ENCODE measurements around the gene PACC1. TPM values are rescaled to one million over a fixed set of nuclear protein-coding genes. Genes with fewer than 3 reads are reported as not detected.

PACC1 gene
- total and polyA plus RNA-seq, 10 of the 15 experiments (the other 5 are each of a cell fraction or from before 2014, with no cell fraction given), result 16.1 to 29.7 (median 19.3) TPM

DNA sequence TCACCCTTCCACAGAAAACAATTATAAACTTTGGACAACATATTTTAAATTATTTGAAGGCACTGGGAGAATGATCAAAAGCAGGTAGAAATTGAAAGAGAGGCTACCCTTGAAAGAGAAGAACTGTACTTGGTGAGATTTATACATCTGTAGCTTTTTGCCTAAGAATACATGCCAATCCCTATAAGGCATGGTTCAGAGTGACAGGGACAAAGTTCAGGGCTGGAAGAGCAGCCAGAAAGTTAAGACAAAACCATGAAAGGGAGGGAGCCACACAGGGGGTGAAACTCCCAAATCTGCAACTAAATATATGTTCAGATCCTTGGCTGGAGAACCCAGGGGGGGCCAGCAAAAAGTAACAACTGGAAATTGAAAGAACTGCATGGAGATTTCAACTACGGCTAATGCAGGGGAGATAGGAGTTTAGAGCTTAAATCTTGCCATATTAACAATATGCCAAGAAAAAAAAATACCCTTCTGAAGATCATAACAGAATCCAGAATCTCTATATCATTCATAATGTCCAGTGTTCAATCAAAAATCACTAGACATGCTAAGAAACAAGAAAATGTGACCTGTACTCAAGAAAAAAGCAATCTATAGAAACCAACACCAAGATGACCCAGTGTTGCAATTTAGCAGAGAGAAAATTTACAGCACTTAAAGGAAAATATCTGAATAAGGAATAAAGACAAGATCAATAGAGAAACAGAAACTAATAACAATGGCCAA, 25.5 kb downstream of the PACC1 start:
- in situ Hi-C loops (cut with MboI), result no loop called here
- ChIA-PET RAD21 (ENCODE audit: unreplicated experiment) (interaction anchor here (1.3 kb wide), 1 partner anchor 67 kb away, joined by 4 read pairs; no protein-coding TSS in a partner anchor), CTCF (interaction anchor here (2.5 kb wide), 1 partner anchor 67 kb away, joined by 10 read pairs; no protein-coding TSS in a partner anchor), SMC1A (ENCODE audit: uncharacterized antibody, unreplicated experiment) (no interaction called here), POLR2A (no interaction called here)
- no peak for TF ChIP-seq MYB (IDR thresholded peaks at IDR 0.05; ENCODE audit: borderline replicate concordance, low read depth, low read length)
- TF ChIP-seq LARP7 (IDR thresholded peaks at IDR 0.05), result no peak
- TF ChIP-seq ZNF274 (IDR thresholded peaks at IDR 0.05; ENCODE audit: insufficient read depth, insufficient read length), result no peak
- no peak for TF ChIP-seq CBX3 (IDR thresholded peaks at IDR 0.05; ENCODE audit: borderline replicate concordance, low read depth)
- TF ChIP-seq NR2C1 (IDR thresholded peaks at IDR 0.05), result no peak
- TF ChIP-seq HCFC1 (IDR thresholded peaks at IDR 0.05; ENCODE audit: low read length), result no peak
- TF ChIP-seq RAD51 (IDR thresholded peaks at IDR 0.05), result no peak
- TF ChIP-seq, protein P1, sequence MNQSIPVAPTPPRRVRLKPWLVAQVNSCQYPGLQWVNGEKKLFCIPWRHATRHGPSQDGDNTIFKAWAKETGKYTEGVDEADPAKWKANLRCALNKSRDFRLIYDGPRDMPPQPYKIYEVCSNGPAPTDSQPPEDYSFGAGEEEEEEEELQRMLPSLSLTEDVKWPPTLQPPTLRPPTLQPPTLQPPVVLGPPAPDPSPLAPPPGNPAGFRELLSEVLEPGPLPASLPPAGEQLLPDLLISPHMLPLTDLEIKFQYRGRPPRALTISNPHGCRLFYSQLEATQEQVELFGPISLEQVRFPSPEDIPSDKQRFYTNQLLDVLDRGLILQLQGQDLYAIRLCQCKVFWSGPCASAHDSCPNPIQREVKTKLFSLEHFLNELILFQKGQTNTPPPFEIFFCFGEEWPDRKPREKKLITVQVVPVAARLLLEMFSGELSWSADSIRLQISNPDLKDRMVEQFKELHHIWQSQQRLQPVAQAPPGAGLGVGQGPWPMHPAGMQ (IDR thresholded peaks at IDR 0.05; ENCODE audit: borderline replicate concordance), result no peak
- no peak for TF ChIP-seq CREB1 (IDR thresholded peaks at IDR 0.05; ENCODE audit: low read depth)
- TF ChIP-seq, protein P2, sequence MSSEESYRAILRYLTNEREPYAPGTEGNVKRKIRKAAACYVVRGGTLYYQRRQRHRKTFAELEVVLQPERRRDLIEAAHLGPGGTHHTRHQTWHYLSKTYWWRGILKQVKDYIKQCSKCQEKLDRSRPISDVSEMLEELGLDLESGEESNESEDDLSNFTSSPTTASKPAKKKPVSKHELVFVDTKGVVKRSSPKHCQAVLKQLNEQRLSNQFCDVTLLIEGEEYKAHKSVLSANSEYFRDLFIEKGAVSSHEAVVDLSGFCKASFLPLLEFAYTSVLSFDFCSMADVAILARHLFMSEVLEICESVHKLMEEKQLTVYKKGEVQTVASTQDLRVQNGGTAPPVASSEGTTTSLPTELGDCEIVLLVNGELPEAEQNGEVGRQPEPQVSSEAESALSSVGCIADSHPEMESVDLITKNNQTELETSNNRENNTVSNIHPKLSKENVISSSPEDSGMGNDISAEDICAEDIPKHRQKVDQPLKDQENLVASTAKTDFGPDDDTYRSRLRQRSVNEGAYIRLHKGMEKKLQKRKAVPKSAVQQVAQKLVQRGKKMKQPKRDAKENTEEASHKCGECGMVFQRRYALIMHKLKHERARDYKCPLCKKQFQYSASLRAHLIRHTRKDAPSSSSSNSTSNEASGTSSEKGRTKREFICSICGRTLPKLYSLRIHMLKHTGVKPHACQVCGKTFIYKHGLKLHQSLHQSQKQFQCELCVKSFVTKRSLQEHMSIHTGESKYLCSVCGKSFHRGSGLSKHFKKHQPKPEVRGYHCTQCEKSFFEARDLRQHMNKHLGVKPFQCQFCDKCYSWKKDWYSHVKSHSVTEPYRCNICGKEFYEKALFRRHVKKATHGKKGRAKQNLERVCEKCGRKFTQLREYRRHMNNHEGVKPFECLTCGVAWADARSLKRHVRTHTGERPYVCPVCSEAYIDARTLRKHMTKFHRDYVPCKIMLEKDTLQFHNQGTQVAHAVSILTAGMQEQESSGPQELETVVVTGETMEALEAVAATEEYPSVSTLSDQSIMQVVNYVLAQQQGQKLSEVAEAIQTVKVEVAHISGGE (CRISPR knock-in tag; IDR thresholded peaks at IDR 0.05), result no peak
- BruUV-seq (replicated peaks), result no TSS peak
- no peak for ATAC-seq
- Histone ChIP-seq H3K9ac (ENCODE audit: control insufficient read depth, insufficient read depth, low read length) (no peak overlapping the region), H3K4me3 (no peak overlapping the region), H3K4me1 (ENCODE audit: control insufficient read depth, insufficient read depth, low read length) (no peaks in the 10 kb centered on the region), H3K36me3 (ENCODE audit: control insufficient read depth in 2 of 2, insufficient read depth in 2 of 2, low read length in 1 of 2) (peaks cover 11 to 25% of the 10 kb centered on the region in 2 experiments; a peak in 3 of 4 replicates), H3K9me3 (replicated peaks; ENCODE audit: control insufficient read depth, insufficient read depth, low read length) (peaks cover 2% of the 10 kb centered on the region; the same call in 2 of the 3 replicates), H3K27me3 (replicated peaks in 1 of 2; ENCODE audit: control insufficient read depth in 2 of 2, insufficient read depth in 2 of 2, low read length in 1 of 2) (no peaks in the 10 kb centered on the region), H3K27ac (ENCODE audit: control insufficient read depth, insufficient read depth) (no peak overlapping the region), H3K4me2 (ENCODE audit: control insufficient read depth, insufficient read depth) (no peak overlapping the region), H2AFZ (ENCODE audit: control insufficient read depth, low read depth, low read length) (no peak overlapping the region), H3K79me2 (ENCODE audit: control insufficient read depth, insufficient read depth, low read length) (no peaks in the 10 kb centered on the region; the same call in 1 of the 2 replicates), H4K20me1 (ENCODE audit: control insufficient read depth, insufficient read depth) (no peaks in the 10 kb centered on the region)
- WGBS (ENCODE audit: insufficient coverage, insufficient replicate concordance, low lambda C conversion rate, missing lambda C conversion rate), result 100% methylated on average over 1 of the region's 1 CpG
- no peak for FAIRE-seq
- intact Hi-C loops (cut with micrococcal nuclease; ENCODE audit: unreplicated experiment), result no loop called here
- no peak for DNase-seq (ENCODE audit: low read depth, low spot score)
